NB4 (cell line): ENCODE results near the gene UMOD.

Experiments
- DNase-seq: peaks from one replicate; pipeline ENCODE4 v3.0.0; 2010; ENCODE audit warnings: low read depth
- H3K4me3 ChIP-seq: one replicate; pipeline ENCODE4 v1.5.1; 2011; ENCODE audit warnings: mild to moderate bottlenecking, low read depth, low read length, moderate library complexity
- CTCF ChIP-seq: IDR thresholded peaks from one replicate; pipeline ENCODE4 v1.5.1; 2012; ENCODE audit warnings: low read depth, low read length
- MYC ChIP-seq: IDR thresholded peaks from 2 replicates; pipeline ENCODE4 v1.6.1; 2011; ENCODE audit warnings: low read depth, low read length
- POLR2A ChIP-seq: IDR thresholded peaks from 2 replicates; pipeline ENCODE4 v1.6.1; 2011; ENCODE audit warnings: mild to moderate bottlenecking; ENCODE audit not compliant: insufficient read length; ENCODE audit errors: extremely low read depth
- TF ChIP-seq, protein P1 (sequence below): IDR thresholded peaks from 2 replicates; pipeline ENCODE4 v1.6.1; 2011; ENCODE audit warnings: low read depth, low read length

The UMOD gene

GRCh38 chr16:20298452-20298851, 54.1 kb downstream of the UMOD start:
- DNase-seq, result no peak
- no peak overlapping the region for H3K4me3 ChIP-seq
- TF ChIP-seq MYC (no peak), CTCF (no peak), POLR2A (no peak)
- TF ChIP-seq, protein P1, sequence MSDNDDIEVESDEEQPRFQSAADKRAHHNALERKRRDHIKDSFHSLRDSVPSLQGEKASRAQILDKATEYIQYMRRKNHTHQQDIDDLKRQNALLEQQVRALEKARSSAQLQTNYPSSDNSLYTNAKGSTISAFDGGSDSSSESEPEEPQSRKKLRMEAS, result no peak

GRCh38 chr16:20291208-20292206, 61.0 kb downstream of the UMOD start:
- TF ChIP-seq CTCF, result no peak
- TF ChIP-seq POLR2A, result no peak
- TF ChIP-seq, protein P1, result no peak
- no peak for TF ChIP-seq MYC
- no peak overlapping the region for H3K4me3 ChIP-seq
- DNase-seq, result no peak

DNA sequence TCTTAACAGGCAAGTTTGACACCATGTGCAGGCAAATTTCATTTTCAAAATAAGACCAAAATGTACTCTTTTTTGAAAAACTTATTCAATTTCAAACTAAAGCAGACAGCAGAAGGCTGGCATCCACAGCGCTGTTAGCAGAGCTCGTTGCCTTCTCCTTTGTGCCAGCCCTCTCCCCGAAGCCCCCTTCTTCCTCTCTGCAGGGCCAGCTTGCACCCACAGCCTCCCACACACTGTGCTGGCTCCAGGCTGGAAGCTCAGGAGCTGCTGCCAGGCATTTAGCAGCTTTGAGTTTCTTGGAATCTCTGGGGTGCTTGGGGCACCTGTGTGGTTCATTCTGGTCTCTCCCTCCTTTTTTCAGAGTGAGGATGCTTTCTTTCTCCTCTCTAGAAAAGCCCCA, 62.9 kb downstream of the UMOD start:
- DNase-seq, result no peak
- no peak overlapping the region for H3K4me3 ChIP-seq
- TF ChIP-seq, protein P1, result no peak
- no peak for TF ChIP-seq MYC
- TF ChIP-seq POLR2A, result no peak
- TF ChIP-seq CTCF, result no peak

GRCh38 chr16:20285993-20286499, 66.5 kb downstream of the UMOD start:
- H3K4me3 ChIP-seq, result no peak overlapping the region
- no peak for TF ChIP-seq POLR2A
- DNase-seq, result no peak
